Measurements from ENCODE around the gene SLC7A6OS.
"Not testable (repeated sequence)": the region's sequence is repeated elsewhere in the genome, so short reads cannot be mapped to it uniquely, and the experiment has no call there.

The SLC7A6OS gene

GRCh38 chr16:68297908-68298307 is 12.8 kb downstream of the SLC7A6OS start:
- no peak for DNase-seq

GRCh38 chr16:68296693-68297092 is 14.1 kb downstream of the SLC7A6OS start:
- DNase-seq = no peak

GRCh38 chr16:68296291-68296690 is 14.5 kb downstream of the SLC7A6OS start:
- DNase-seq = no peak

- no peak for DNase-seq
Measured at GRCh38 chr16:68292425-68292824, 18.3 kb downstream of the SLC7A6OS start.

GRCh38 chr16:68291227-68291626 is 19.5 kb downstream of the SLC7A6OS start:
- no peak for DNase-seq

GRCh38 chr16:68290450-68290849 is 20.3 kb downstream of the SLC7A6OS start:
- no peak for DNase-seq

- DNase-seq = peak; percentile 56
Measured at GRCh38 chr16:68289621-68290329, 21.0 kb downstream of the SLC7A6OS start.

- DNase-seq = no peak
Measured at GRCh38 chr16:68289202-68289601, 21.5 kb downstream of the SLC7A6OS start.

- DNase-seq = not testable (repeated sequence)
Measured at GRCh38 chr16:68288796-68289195, 21.9 kb downstream of the SLC7A6OS start.

GRCh38 chr16:68288252-68288650 is 22.5 kb downstream of the SLC7A6OS start:
- DNase-seq = no peak

- DNase-seq = peak; percentile 59
Measured at GRCh38 chr16:68287276-68288251, 23.2 kb downstream of the SLC7A6OS start.

- DNase-seq = peak; percentile 62
Measured at GRCh38 chr16:68286153-68287074, 24.3 kb downstream of the SLC7A6OS start.

- no peak for DNase-seq
Measured at GRCh38 chr16:68285683-68286082, 25.1 kb downstream of the SLC7A6OS start.

- peak; percentile 26 for DNase-seq
Measured at GRCh38 chr16:68284847-68285246, 25.9 kb downstream of the SLC7A6OS start.

- no peak for DNase-seq
Measured at GRCh38 chr16:68283801-68284598, 26.7 kb downstream of the SLC7A6OS start.

GRCh38 chr16:68283346-68283745 is 27.4 kb downstream of the SLC7A6OS start:
- no peak for DNase-seq

- DNase-seq = no peak
Measured at GRCh38 chr16:68282064-68282452, 28.7 kb downstream of the SLC7A6OS start.

- peak; percentile 36 for DNase-seq
Measured at GRCh38 chr16:68281368-68282063, 29.2 kb downstream of the SLC7A6OS start.

GRCh38 chr16:68279726-68280558 is 30.8 kb downstream of the SLC7A6OS start:
- DNase-seq = no peak

- DNase-seq = no peak
Measured at GRCh38 chr16:68276223-68276622, 34.5 kb downstream of the SLC7A6OS start.
